DMS114 treated with DMSO at 0.1 percent for 48 hours (cell line): ENCODE data around the gene TMEM42.
"Not testable (repeated sequence)": the region's sequence is repeated elsewhere in the genome, so short reads cannot be mapped to it uniquely, and the experiment has no call there.

Experiments
- DNase-seq: peaks from one replicate; lab custom pipeline; 2025; ENCODE audit not compliant: unreplicated experiment; lab: John Stamatoyannopoulos, UW

The TMEM42 gene

GRCh38 chr3:44861412-44862225, at the start of gene TMEM42:
Gene TMEM42, plus strand, starts transcription at chr3:44861912. Its CDS starts 13 bp downstream, at chr3:44861925.
- DNase-seq = peak; percentile 76

GRCh38 chr3:44814751-44815150, 47.0 kb upstream of the TMEM42 start:
- DNase-seq = no peak

- DNase-seq = not testable (repeated sequence)
Measured at GRCh38 chr3:44816334-44816733, 45.4 kb upstream of the TMEM42 start.

- DNase-seq = not testable (repeated sequence)
Measured at GRCh38 chr3:44821206-44821605, 40.5 kb upstream of the TMEM42 start.

- DNase-seq = no peak
Measured at GRCh38 chr3:44825264-44825925, 36.3 kb upstream of the TMEM42 start.

GRCh38 chr3:44827196-44827595, 34.5 kb upstream of the TMEM42 start:
- DNase-seq = no peak

- DNase-seq = no peak
Measured at GRCh38 chr3:44831232-44831631, 30.5 kb upstream of the TMEM42 start.

GRCh38 chr3:44832032-44832431, 29.7 kb upstream of the TMEM42 start:
- DNase-seq = no peak

GRCh38 chr3:44832965-44833364, 28.7 kb upstream of the TMEM42 start:
- no peak for DNase-seq

DNA sequence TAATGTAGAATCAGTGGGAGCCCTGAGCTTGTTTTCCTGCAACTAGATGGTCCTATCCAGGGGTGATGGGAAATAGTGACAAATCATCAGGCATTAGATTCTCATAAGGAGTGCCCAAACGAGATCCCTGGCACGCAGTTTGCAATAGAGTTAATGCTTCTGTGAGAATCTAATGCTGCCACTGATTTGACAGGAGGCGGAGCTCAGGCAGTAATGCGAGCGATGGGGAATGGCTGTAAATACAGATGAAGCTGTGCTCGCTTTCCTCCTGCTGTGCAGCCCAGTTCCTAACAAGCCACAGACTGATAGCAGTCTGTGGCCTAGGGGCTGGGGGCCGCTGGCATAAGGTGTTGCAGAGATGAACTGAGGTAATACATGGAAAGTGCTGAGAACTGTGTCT, 28.3 kb upstream of the TMEM42 start:
- no peak for DNase-seq

DNA sequence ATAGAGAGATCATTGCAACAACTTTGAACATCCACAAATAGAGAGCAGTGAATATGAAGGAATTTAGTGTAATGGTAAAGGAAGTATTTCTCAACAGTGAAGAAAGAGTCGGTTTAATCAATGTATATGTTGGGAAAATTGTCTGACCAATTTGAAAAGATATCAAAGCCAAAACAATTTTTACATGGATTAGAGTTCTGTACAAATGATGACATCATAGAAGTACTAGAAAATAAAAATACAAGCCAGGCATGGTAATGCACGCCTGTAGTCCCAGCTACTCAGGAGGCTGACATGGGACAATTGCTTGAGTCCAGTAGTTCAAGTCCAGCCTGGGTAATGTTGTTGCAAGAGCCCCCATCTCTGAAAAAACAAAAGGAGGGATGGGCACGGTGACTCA, 26.0 kb upstream of the TMEM42 start:
- DNase-seq = no peak

DNA sequence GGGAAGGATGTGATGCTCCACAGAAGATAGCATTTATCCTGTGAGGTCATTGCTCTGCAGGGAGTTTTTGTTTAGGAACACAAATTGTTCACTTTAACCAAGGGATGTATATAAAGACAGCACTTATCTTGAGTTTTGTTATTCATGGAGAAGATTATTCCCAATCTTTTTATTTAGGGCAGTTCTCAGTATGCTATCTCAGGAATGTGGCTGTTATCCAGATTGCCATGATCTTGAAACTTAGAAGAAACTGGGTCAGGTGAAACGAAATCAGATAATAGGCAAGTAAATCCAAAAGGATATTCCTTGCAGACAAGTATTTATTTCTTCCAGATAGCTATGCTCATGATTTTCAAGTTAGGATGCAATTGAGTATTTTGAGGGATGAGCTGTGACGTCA, 19.3 kb upstream of the TMEM42 start:
- no peak for DNase-seq

DNA sequence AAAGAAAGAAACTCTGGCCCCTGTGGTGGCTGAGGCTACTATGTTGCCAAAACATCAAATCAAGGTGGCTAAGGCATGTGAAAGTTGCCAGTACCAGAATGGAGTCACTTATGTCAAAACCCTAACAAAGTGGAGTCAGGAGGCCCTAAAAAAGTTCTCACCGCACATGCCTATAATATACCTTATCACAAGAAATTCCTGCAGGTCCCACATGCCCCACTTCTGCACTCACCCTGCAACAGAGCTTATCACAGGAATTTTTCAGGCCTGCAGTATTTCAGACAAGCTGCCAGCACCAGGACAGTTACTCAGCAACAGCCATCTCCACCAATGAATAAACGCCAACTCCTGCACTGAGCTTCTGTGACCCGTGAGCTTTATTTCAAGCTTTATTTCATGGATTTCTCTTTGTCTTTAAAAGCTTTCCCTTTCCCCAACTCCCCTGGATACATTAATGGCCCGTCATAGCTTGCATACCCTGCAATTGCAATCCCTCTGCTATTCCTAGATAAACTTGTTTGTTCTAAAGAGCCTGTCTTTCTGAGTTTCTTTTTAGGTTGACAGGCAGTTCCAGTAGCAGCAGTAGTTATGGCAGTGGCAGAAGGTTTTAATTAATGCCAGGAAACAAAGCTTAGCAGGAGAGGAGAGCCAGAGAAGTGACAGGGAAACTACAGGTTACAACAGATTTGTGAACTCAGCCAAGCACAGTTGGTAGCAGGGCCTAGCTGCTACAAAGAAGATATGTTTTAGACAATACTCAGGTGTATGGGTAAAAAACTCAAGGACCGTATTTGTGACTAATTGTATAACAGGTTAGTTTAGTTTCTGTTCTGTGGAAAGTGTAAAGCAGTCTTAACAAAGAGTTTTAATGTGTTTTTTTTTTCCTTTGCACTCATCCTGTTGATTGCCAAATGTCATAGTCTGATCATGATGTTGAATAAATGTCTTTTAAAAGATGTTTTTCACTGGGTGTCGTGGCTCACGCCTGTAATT, 15.9 kb upstream of the TMEM42 start:
- no peak for DNase-seq

- no peak for DNase-seq
Measured at GRCh38 chr3:44848634-44849033, 13.1 kb upstream of the TMEM42 start.

- DNase-seq = not testable (repeated sequence)
Measured at GRCh38 chr3:44856663-44857062, 5.0 kb upstream of the TMEM42 start.

- DNase-seq = no peak
Measured at GRCh38 chr3:44860117-44860516, 1.6 kb upstream of the TMEM42 start.

GRCh38 chr3:44862226-44862637, 520 bp downstream of the TMEM42 start:
- no peak for DNase-seq

DNA sequence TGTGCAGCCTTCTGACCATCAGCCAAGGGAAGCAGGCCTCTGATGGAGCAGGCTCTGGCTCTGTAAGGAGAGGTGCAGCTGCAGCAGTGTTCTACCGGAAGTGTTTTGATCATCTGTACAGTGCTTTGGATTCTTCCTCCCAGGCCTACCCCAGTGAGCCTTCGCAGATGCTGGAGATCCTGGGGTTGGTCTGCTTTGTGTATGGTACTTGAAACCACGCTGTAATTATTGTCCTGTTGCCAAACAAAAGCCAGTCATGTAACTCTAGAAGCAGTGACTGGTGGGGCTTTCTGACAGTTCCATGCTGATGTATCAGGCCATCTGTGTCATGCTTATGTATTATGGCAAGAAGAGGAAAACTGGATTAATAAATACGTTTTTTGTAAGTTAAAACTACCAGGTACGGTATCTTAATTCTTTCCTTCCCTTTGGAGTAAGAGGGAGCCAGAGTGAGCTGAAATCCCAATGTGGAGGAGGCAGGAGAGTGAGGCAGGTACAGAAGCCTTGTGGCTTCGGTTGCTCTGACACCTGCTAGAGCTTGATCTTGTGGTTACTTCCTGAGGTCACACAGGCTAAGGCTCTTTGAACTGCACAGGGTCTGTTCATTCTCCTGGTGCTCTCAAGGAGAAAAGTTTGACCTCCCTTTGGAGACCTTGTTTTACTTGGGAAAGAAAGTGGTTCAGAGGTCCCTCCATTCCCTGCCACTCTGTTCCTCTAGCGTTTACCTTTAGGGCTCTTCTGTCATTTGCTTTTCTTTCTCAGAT, 3.7 kb downstream of the TMEM42 start:
- no peak for DNase-seq

- no peak for DNase-seq
Measured at GRCh38 chr3:44867421-44868111, 5.9 kb downstream of the TMEM42 start.
